BE2C (cell line): ENCODE data around the gene MSLN.

Experiments
- DNase-seq: peaks from one replicate; pipeline ENCODE4 v3.0.0-alpha.2; 2020
- H3K27me3 ChIP-seq: fragments of 250-450 bp; sonication (Bioruptor Pico); 2 replicates; pipeline ENCODE4 v1.5.1; 2020; ENCODE audit warnings: mild to moderate bottlenecking
- H3K36me3 ChIP-seq: fragments of 250-450 bp; sonication (Bioruptor Pico); 2 replicates; pipeline ENCODE4 v1.5.1; 2020; ENCODE audit warnings: mild to moderate bottlenecking
- H3K4me1 ChIP-seq: fragments of 250-450 bp; sonication (Bioruptor Pico); 2 replicates; pipeline ENCODE4 v1.5.1; 2020
- H3K4me3 ChIP-seq: 2 replicates; pipeline ENCODE4 v1.5.1; 2011; ENCODE audit warnings: low read depth, low read length
- H3K9me3 ChIP-seq: fragments of 250-450 bp; sonication (Bioruptor Pico); 2 replicates; pipeline ENCODE4 v1.5.1; 2020
- TF ChIP-seq, protein P1 (sequence below): IDR thresholded peaks from 2 replicates; pipeline ENCODE4 v1.5.1; 2012; ENCODE audit warnings: mild to moderate bottlenecking, low read depth, low read length

Gene MSLN

DNA sequence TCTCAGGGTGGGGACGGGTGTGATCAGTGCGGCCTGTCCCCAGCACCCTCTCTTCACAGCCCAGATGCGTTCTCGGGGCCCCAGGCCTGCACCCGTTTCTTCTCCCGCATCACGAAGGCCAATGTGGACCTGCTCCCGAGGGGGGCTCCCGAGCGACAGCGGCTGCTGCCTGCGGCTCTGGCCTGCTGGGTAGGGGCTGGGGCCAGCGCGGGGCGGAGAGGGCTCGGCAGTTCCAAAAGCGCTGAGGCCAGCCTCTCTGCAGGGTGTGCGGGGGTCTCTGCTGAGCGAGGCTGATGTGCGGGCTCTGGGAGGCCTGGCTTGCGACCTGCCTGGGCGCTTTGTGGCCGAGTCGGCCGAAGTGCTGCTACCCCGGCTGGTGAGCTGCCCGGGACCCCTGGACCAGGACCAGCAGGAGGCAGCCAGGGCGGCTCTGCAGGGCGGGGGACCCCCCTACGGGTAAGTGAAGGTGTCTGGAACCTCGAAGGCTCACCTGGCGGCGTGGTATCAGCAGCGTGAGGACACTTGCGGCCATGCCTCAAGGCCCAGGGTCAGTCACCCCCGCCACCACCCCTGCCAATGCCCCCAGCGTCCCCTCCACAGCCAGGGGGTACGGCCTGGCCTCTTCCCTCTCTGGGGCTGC is 4.4 kb downstream of the MSLN start:
- no peaks in the 10 kb centered on the region for H3K4me1 ChIP-seq
- no peak overlapping the region for H3K4me3 ChIP-seq
- TF ChIP-seq, protein P1, sequence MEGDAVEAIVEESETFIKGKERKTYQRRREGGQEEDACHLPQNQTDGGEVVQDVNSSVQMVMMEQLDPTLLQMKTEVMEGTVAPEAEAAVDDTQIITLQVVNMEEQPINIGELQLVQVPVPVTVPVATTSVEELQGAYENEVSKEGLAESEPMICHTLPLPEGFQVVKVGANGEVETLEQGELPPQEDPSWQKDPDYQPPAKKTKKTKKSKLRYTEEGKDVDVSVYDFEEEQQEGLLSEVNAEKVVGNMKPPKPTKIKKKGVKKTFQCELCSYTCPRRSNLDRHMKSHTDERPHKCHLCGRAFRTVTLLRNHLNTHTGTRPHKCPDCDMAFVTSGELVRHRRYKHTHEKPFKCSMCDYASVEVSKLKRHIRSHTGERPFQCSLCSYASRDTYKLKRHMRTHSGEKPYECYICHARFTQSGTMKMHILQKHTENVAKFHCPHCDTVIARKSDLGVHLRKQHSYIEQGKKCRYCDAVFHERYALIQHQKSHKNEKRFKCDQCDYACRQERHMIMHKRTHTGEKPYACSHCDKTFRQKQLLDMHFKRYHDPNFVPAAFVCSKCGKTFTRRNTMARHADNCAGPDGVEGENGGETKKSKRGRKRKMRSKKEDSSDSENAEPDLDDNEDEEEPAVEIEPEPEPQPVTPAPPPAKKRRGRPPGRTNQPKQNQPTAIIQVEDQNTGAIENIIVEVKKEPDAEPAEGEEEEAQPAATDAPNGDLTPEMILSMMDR: no peak
- H3K36me3 ChIP-seq: no peaks in the 10 kb centered on the region
- no peaks in the 10 kb centered on the region for H3K9me3 ChIP-seq
- H3K27me3 ChIP-seq: no peaks in the 10 kb centered on the region
- peak; percentile 15 for DNase-seq

DNA sequence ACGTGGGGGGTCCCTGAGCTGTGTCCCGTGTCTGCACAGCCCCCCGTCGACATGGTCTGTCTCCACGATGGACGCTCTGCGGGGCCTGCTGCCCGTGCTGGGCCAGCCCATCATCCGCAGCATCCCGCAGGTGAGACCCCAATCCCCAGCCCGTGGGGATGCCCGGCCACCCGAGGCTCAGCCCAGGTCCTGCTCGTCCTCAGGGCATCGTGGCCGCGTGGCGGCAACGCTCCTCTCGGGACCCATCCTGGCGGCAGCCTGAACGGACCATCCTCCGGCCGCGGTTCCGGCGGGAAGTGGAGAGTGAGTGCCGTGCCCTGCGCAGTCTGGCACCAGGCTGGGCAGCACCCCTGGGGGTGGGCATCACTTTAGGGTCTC is 4.9 kb downstream of the MSLN start:
- Histone ChIP-seq H3K4me1 (no peaks in the 10 kb centered on the region), H3K27me3 (no peaks in the 10 kb centered on the region), H3K9me3 (no peaks in the 10 kb centered on the region), H3K4me3 (no peak overlapping the region), H3K36me3 (no peaks in the 10 kb centered on the region)
- no peak for DNase-seq
- TF ChIP-seq, protein P1: no peak

DNA sequence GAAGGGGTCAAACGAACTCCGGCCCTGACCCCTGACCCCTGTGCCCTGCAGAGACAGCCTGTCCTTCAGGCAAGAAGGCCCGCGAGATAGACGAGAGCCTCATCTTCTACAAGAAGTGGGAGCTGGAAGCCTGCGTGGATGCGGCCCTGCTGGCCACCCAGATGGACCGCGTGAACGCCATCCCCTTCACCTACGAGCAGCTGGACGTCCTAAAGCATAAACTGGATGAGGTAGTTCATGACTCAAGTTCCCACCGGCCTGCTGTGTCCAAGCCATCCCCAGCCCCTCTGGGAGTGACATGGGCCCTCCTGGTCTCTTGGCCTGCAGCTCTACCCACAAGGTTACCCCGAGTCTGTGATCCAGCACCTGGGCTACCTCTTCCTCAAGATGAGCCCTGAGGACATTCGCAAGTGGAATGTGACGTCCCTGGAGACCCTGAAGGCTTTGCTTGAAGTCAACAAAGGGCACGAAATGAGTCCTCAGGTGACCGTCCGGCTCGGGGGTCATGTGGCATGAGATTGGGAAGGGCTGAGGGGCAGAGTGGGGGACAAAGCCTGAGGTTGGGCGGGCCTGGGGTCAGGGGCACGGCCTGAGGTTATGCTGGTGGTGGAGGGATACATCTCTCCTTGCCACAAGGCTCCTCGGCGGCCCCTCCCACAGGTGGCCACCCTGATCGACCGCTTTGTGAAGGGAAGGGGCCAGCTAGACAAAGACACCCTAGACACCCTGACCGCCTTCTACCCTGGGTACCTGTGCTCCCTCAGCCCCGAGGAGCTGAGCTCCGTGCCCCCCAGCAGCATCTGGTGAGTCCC is 5.7 kb downstream of the MSLN start:
- DNase-seq: no peak
- no peaks in the 10 kb centered on the region for H3K4me1 ChIP-seq
- TF ChIP-seq, protein P1: no peak
- H3K4me3 ChIP-seq: no peak overlapping the region
- H3K27me3 ChIP-seq: no peaks in the 10 kb centered on the region
- no peaks in the 10 kb centered on the region for H3K36me3 ChIP-seq
- no peaks in the 10 kb centered on the region for H3K9me3 ChIP-seq

DNA sequence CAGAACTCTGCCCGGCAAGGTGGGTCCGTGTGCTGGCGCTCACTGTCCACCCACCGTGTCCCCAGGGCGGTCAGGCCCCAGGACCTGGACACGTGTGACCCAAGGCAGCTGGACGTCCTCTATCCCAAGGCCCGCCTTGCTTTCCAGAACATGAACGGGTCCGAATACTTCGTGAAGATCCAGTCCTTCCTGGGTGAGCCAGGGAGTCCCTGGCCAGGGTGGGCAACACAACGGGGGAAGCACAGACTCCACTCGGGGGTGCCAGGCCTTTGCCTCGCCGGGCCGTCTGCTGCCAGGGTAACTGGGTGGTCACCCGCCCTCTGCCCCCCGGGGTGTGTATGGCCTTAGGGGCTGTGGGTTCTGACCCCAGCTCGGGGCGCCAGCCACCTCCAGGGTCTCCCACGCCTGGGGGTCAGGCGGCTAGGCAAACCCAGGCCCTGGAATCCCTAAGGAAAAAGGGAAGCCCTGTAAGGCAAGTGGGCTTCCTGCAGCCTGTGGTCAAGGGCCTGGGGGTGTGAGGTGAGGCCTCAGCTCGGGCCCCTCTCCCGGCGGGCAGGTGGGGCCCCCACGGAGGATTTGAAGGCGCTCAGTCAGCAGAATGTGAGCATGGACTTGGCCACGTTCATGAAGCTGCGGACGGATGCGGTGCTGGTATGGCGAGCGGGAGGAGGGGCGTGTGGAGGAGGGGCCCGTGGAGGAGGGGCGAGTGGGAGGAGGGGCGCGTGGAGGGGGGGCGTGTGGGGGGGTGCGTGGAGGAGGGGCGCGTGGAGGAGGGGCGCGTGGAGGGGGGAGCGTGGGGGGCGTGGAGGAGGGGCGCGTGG is 6.5 kb downstream of the MSLN start:
- H3K4me3 ChIP-seq: no peak overlapping the region
- no peaks in the 10 kb centered on the region for H3K4me1 ChIP-seq
- DNase-seq: no peak

DNA sequence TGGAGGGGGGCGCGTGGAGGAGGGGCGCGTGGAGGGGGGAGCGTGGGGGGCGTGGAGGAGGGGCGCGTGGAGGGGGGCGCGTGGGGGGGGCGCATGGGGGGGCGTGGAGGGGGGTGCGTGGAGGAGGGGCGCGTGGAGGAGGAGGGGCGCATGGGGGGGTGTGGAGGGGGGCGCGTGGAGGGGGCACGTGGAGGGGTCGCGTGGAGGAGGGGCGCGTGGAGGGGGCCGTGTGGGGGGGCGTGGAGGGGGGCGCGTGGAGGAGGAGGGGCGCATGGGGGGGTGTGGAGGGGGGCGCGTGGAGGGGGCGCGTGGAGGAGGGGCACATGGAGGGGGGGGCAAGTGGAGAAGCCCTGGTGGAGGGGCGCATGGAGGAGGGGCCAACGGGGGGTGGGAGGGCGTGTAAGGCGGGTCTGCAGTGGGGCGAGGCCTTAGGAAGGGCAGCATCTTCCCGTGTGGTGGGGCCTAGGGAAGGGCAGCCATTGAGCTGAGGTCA is 7.3 kb downstream of the MSLN start:
- no peaks in the 10 kb centered on the region for H3K4me1 ChIP-seq
- no peaks in the 10 kb centered on the region for H3K9me3 ChIP-seq
- H3K4me3 ChIP-seq: no peak overlapping the region
- TF ChIP-seq, protein P1: no peak
- no peak for DNase-seq
- H3K27me3 ChIP-seq: no peaks in the 10 kb centered on the region
- H3K36me3 ChIP-seq: no peaks in the 10 kb centered on the region

More for the DNA sequence above, 6.5 kb downstream of the MSLN start:
- H3K9me3 ChIP-seq: no peaks in the 10 kb centered on the region
- H3K27me3 ChIP-seq: no peaks in the 10 kb centered on the region
- TF ChIP-seq, protein P1: no peak
- no peaks in the 10 kb centered on the region for H3K36me3 ChIP-seq
